PC-9 (cell line): ENCODE data around the gene SND1. TPM values are rescaled to one million over a fixed set of nuclear protein-coding genes. Genes with fewer than 3 reads are reported as not detected.

Experiments used
- BruUV-seq: library from RNA; stranded (reverse); fragments of 400-500 nt; replicated peaks from 2 replicates; lab custom pipeline; 2021; lab: Mats Ljungman, UMichigan
- CTCF ChIA-PET: fragments of 300-600 bp; sonication (Branson Sonifier 250); formaldehyde crosslinking; loops from one replicate; lab custom pipeline; 2022; ENCODE audit warnings: antibody characterized with exemption; lab: Charles Lee
- POLR2A ChIA-PET: fragments of 300-600 bp; sonication (Branson Sonifier 250); formaldehyde crosslinking; loops from one replicate; lab custom pipeline; 2022; ENCODE audit warnings: antibody characterized with exemption; ENCODE audit not compliant: unreplicated experiment; lab: Charles Lee
- DNase-seq, 2 experiments: peaks; one replicate each; pipeline versions ENCODE4 v3.0.0 to v3.0.0-alpha.2; 2015 to 2022; ENCODE audit warnings: mixed read lengths in 1 of 2
- H2AFZ ChIP-seq: fragments of 200-600 bp; sonication (generic); 2 replicates; pipeline ENCODE4 v1.8.1; 2017; ENCODE audit warnings: antibody characterized with exemption
- H3F3A ChIP-seq: fragments of 200-600 bp; sonication (generic); 2 replicates; pipeline ENCODE4 v1.8.1; 2017; ENCODE audit warnings: antibody characterized with exemption, mild to moderate bottlenecking, low read depth; ENCODE audit not compliant: insufficient read depth
- H3K27ac ChIP-seq: fragments of 200-600 bp; sonication (generic); 2 replicates; pipeline ENCODE4 v1.6.1; 2016; ENCODE audit warnings: mixed run types
- H3K27me3 ChIP-seq: fragments of 200-600 bp; sonication (generic); 2 replicates; pipeline ENCODE4 v1.6.1; 2016; ENCODE audit warnings: low read depth, mixed run types; ENCODE audit not compliant: insufficient read depth
- H3K36me3 ChIP-seq: fragments of 200-600 bp; sonication (generic); 2 replicates; pipeline ENCODE4 v1.6.1; 2016; ENCODE audit warnings: low read depth, mixed run types
- H3K4me1 ChIP-seq: fragments of 200-600 bp; sonication (generic); replicated peaks from 2 replicates; pipeline ENCODE4 v1.6.1; 2016; ENCODE audit warnings: mixed run types; ENCODE audit not compliant: insufficient read depth
- H3K4me2 ChIP-seq: fragments of 200-600 bp; sonication (generic); 2 replicates; pipeline ENCODE4 v1.6.1; 2017; ENCODE audit warnings: mixed run types
- H3K4me3 ChIP-seq: fragments of 200-600 bp; sonication (generic); 2 replicates; pipeline ENCODE4 v1.6.1; 2016; ENCODE audit warnings: mixed run types
- H3K79me2 ChIP-seq: fragments of 200-600 bp; sonication (generic); 2 replicates; pipeline ENCODE4 v1.6.1; 2017; ENCODE audit warnings: low read depth, mixed run types
- H3K9me2 ChIP-seq: fragments of 200-600 bp; sonication (generic); 2 replicates; pipeline ENCODE4 v1.8.1; 2017; ENCODE audit warnings: mild to moderate bottlenecking; ENCODE audit not compliant: insufficient read depth
- H3K9me3 ChIP-seq: fragments of 200-600 bp; sonication (generic); 2 replicates; pipeline ENCODE4 v1.8.1; 2016; ENCODE audit warnings: low read depth; ENCODE audit not compliant: insufficient read depth
- H4K20me1 ChIP-seq: fragments of 200-600 bp; sonication (generic); 2 replicates; pipeline ENCODE4 v1.8.1; 2017; ENCODE audit not compliant: insufficient read depth
- EZH2 ChIP-seq: fragments of 200-600 bp; sonication (generic); IDR thresholded peaks from 2 replicates; pipeline ENCODE4 v1.8.0; 2017; ENCODE audit warnings: antibody characterized with exemption, low read depth
- intact Hi-C: fragments of 100-400 bp; cut with micrococcal nuclease; formaldehyde crosslinking; loops from one replicate; pipeline ENCODE4 v1.10.0; 2022; ENCODE audit not compliant: unreplicated experiment
- total RNA-seq: library from RNA; stranded (reverse); gene quantifications from 2 replicates; pipeline ENCODE4 v1.2.3, GENCODE V29; 2021
- TF ChIP-seq, protein P1 (sequence below): fragments of 200-600 bp; sonication (generic); conservative IDR thresholded peaks from 2 replicates; pipeline ENCODE4 v1.6.1; 2017; ENCODE audit warnings: mixed run types, antibody characterized with exemption, mild to moderate bottlenecking, moderate library complexity

SND1 gene
- total RNA-seq, 1 experiment from 2014 or later = 273 TPM

DNA sequence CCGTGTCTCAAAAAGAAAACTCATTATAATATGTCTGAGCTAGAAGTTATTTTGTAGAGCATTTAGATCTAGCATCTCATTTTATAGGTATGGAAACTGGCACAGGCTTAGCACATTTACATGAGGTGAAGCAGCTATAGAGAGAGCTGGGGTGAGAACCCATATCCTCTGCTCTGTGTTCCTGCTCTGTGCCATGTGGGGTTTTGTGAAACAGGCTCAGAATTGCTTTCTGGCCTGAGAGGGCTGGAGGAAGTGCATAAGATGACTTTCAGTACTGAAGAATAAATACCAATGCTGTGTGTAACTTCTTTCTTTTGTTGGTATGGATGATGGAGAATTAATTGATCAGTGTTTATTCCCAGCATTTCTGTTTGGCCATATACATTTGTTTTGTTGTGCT lies 220.1 kb downstream of the SND1 start:
- Histone ChIP-seq H3K4me1 (no peaks in the 10 kb centered on the region), H3F3A (no peaks in the 10 kb centered on the region), H4K20me1 (peaks cover 14% of the 10 kb centered on the region), H3K79me2 (peaks cover 22% of the 10 kb centered on the region; the same call in 1 of the 2 replicates), H3K27me3 (no peaks in the 10 kb centered on the region), H3K9me3 (no peaks in the 10 kb centered on the region), H3K9me2 (no peaks in the 10 kb centered on the region), H3K4me2 (no peak overlapping the region), H3K36me3 (peaks cover 12% of the 10 kb centered on the region; the same call in 1 of the 2 replicates), H3K27ac (no peak overlapping the region), H2AFZ (no peak overlapping the region), H3K4me3 (no peak overlapping the region)
- POLR2A ChIA-PET = no interaction called here
- BruUV-seq = no TSS peak
- no peak for DNase-seq
- TF ChIP-seq, protein P1, sequence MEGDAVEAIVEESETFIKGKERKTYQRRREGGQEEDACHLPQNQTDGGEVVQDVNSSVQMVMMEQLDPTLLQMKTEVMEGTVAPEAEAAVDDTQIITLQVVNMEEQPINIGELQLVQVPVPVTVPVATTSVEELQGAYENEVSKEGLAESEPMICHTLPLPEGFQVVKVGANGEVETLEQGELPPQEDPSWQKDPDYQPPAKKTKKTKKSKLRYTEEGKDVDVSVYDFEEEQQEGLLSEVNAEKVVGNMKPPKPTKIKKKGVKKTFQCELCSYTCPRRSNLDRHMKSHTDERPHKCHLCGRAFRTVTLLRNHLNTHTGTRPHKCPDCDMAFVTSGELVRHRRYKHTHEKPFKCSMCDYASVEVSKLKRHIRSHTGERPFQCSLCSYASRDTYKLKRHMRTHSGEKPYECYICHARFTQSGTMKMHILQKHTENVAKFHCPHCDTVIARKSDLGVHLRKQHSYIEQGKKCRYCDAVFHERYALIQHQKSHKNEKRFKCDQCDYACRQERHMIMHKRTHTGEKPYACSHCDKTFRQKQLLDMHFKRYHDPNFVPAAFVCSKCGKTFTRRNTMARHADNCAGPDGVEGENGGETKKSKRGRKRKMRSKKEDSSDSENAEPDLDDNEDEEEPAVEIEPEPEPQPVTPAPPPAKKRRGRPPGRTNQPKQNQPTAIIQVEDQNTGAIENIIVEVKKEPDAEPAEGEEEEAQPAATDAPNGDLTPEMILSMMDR = no peak
- no peak for TF ChIP-seq EZH2
- CTCF ChIA-PET = no interaction called here
- intact Hi-C loops = no loop called here

- Histone ChIP-seq H3K4me3 (no peak overlapping the region), H3K9me3 (no peaks in the 10 kb centered on the region), H3K9me2 (no peaks in the 10 kb centered on the region), H3K4me2 (no peak overlapping the region), H3F3A (no peaks in the 10 kb centered on the region), H3K4me1 (no peaks in the 10 kb centered on the region), H4K20me1 (peaks cover 10% of the 10 kb centered on the region), H3K27ac (no peak overlapping the region), H2AFZ (no peak overlapping the region), H3K27me3 (no peaks in the 10 kb centered on the region), H3K36me3 (0 out of 2 replicates have a peak, but pooled peaks cover 2% of the 10 kb centered on the region), H3K79me2 (peaks cover 31% of the 10 kb centered on the region)
- no TSS peak for BruUV-seq
- DNase-seq = no peak
- TF ChIP-seq, protein P1 = no peak
- TF ChIP-seq EZH2 = no peak
- intact Hi-C loops = no loop called here
- ChIA-PET POLR2A (interaction anchor here (0.6 kb wide), 1 partner anchor 117 kb away, joined by 3 read pairs; no protein-coding TSS in a partner anchor), CTCF (no interaction called here)
These were observed 221.2 kb downstream of the SND1 start for GRCh38 chr7:127873151-127873550.

DNA sequence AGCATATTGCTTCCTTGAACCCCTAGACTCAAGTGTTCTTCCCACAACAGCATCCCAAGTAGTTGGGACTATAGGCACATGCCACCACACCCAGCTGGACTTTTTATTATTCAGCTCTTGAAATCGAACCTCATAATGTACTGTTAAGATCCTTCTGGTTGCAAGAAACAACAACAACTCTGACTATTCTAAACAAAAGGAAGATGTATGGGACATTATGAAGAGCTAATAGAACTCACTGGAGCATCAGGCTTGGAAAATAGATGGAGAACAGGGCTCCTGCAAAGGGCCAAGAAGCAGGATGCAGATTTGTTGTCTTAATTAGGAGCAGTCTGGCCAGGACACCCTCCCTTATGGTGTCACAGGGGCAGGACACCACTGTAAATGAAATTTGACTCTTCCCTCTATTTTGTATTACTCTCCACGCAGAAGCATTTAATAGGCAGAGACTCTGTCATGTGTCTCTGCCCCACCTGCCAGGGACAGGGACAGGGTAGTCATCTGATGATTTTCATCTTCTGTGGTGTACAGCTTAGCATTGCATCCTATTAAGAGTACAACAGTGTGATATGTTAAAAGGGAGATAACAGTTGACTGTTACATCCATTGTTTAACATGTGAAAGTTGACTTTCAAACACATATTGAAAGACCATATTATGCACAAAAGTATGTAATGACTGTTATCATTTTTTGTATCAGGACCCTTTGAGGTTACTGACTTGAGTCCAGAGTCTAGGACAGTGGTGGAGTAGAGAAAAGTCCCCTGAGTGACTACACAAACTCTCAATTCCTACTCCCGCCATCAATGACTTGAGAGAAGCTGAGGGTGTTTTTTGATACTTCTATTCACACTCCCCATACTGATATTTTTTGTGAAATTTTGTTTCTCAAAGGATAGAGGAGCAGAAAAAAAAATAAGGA lies 222.0 kb downstream of the SND1 start:
- H3K4me1 ChIP-seq = no peaks in the 10 kb centered on the region
- intact Hi-C loops = no loop called here
- H3F3A ChIP-seq = no peaks in the 10 kb centered on the region
- H3K9me2 ChIP-seq = no peaks in the 10 kb centered on the region
- H3K36me3 ChIP-seq = no peaks in the 10 kb centered on the region
- H3K4me3 ChIP-seq = no peak overlapping the region
- no peak overlapping the region for H3K4me2 ChIP-seq
- peaks cover 10% of the 10 kb centered on the region for H4K20me1 ChIP-seq
- DNase-seq = no peak
- peaks cover 34% of the 10 kb centered on the region for H3K79me2 ChIP-seq
- no peak overlapping the region for H3K27ac ChIP-seq
- no peaks in the 10 kb centered on the region for H3K27me3 ChIP-seq
- ChIA-PET POLR2A (interaction anchor here (0.6 kb wide), 1 partner anchor 118 kb away, joined by 3 read pairs; no protein-coding TSS in a partner anchor), CTCF (no interaction called here)
- no TSS peak for BruUV-seq
- H2AFZ ChIP-seq = no peak overlapping the region
- no peaks in the 10 kb centered on the region for H3K9me3 ChIP-seq
- no peak for TF ChIP-seq EZH2
- TF ChIP-seq, protein P1 = no peak
